ENCODE measurements around the gene PVALB.

GRCh38 chr22:36773935-36774334 is 42.9 kb downstream of the PVALB start:
- TF ChIP-seq, protein P1, sequence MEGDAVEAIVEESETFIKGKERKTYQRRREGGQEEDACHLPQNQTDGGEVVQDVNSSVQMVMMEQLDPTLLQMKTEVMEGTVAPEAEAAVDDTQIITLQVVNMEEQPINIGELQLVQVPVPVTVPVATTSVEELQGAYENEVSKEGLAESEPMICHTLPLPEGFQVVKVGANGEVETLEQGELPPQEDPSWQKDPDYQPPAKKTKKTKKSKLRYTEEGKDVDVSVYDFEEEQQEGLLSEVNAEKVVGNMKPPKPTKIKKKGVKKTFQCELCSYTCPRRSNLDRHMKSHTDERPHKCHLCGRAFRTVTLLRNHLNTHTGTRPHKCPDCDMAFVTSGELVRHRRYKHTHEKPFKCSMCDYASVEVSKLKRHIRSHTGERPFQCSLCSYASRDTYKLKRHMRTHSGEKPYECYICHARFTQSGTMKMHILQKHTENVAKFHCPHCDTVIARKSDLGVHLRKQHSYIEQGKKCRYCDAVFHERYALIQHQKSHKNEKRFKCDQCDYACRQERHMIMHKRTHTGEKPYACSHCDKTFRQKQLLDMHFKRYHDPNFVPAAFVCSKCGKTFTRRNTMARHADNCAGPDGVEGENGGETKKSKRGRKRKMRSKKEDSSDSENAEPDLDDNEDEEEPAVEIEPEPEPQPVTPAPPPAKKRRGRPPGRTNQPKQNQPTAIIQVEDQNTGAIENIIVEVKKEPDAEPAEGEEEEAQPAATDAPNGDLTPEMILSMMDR (IDR thresholded peaks at IDR 0.05; ENCODE audit: insufficient read depth, low read length, poor library complexity, severe bottlenecking) = no peak
- TF ChIP-seq EZH2phosphoT487 (conservative IDR thresholded peaks at IDR 0.05; ENCODE audit: low read length) = no peak
